Activated naive CD4-positive, alpha-beta T cell treated with anti-CD3 and anti-CD28 coated beads, Interleukin-2, amount 10 ng/mL, durations not matched to agents 7 days and 5 days (primary cell): ENCODE measurements around the gene SLC13A2.

Experiments
- CTCF ChIA-PET: fragments of 350-600 bp; sonication (Branson Sonifier 250); formaldehyde crosslinking; loops from one replicate; lab custom pipeline; 2021; ENCODE audit warnings: antibody characterized with exemption; lab: Charles Lee
- DNase-seq: peaks from one replicate; pipeline ENCODE4 v3.0.0-alpha.2; 2020
- H3K27ac Mint-ChIP-seq: one replicate; pipeline ENCODE4 v1.8.0; 2021; ENCODE audit warnings: mild to moderate bottlenecking, moderate library complexity, mixed read lengths
- H3K27me3 Mint-ChIP-seq: one replicate; pipeline ENCODE4 v1.8.0; 2021; ENCODE audit warnings: mild to moderate bottlenecking, mixed read lengths
- H3K36me3 Mint-ChIP-seq: one replicate; pipeline ENCODE4 v1.8.0; 2021; ENCODE audit warnings: mixed read lengths
- H3K4me1 Mint-ChIP-seq: one replicate; pipeline ENCODE4 v1.8.0; 2021; ENCODE audit warnings: mixed read lengths
- H3K4me3 Mint-ChIP-seq: one replicate; pipeline ENCODE4 v1.8.0; 2021; ENCODE audit warnings: mild to moderate bottlenecking, moderate library complexity, mixed read lengths
- H3K9me3 Mint-ChIP-seq: one replicate; pipeline ENCODE4 v1.8.0; 2021; ENCODE audit warnings: mixed read lengths

The SLC13A2 gene

GRCh38 chr17:28477928-28478327, 4.5 kb downstream of the SLC13A2 start:
- CTCF ChIA-PET: no interaction called here
- no peaks in the 10 kb centered on the region for H3K36me3 Mint-ChIP-seq
- H3K27me3 Mint-ChIP-seq: peaks cover 4% of the 10 kb centered on the region
- H3K27ac Mint-ChIP-seq: no peak overlapping the region
- no peaks in the 10 kb centered on the region for H3K9me3 Mint-ChIP-seq
- peaks cover 17% of the 10 kb centered on the region for H3K4me1 Mint-ChIP-seq
- no peak for DNase-seq
- H3K4me3 Mint-ChIP-seq: no peak overlapping the region

- CTCF ChIA-PET: no interaction called here
- Mint-ChIP-seq H3K4me1 (peaks cover 17% of the 10 kb centered on the region), H3K36me3 (no peaks in the 10 kb centered on the region), H3K4me3 (no peak overlapping the region), H3K9me3 (no peaks in the 10 kb centered on the region), H3K27ac (no peak overlapping the region), H3K27me3 (peaks cover 6% of the 10 kb centered on the region)
- DNase-seq: no peak
These were observed 5.5 kb downstream of the SLC13A2 start for GRCh38 chr17:28478712-28479615.

DNA sequence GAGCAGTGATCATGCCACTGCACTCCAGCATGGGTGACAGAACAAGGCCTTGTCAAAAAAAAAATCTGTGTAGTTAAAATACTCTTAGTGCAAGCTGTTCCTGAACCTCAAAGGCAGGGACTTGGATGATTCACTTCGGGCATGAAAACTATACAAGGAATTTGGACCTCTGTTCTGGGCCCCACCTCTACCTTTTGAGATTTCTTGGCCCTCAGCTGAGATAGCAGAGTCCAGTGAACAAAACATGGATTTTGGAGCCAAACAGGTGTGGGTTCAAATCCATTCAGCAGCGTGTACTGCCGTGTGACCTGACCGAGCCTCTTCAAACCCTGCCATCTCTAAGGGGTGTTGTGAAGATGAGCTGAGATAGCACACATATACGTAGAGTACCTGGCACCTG, 6.8 kb downstream of the SLC13A2 start:
- Mint-ChIP-seq H3K27ac (no peak overlapping the region), H3K4me1 (peaks cover 19% of the 10 kb centered on the region), H3K27me3 (peaks cover 13% of the 10 kb centered on the region), H3K9me3 (no peaks in the 10 kb centered on the region), H3K4me3 (no peak overlapping the region), H3K36me3 (no peaks in the 10 kb centered on the region)
- DNase-seq: no peak
- CTCF ChIA-PET: no interaction called here

- Mint-ChIP-seq H3K4me3 (no peak overlapping the region), H3K36me3 (no peaks in the 10 kb centered on the region), H3K27me3 (peaks cover 13% of the 10 kb centered on the region), H3K4me1 (peaks cover 11% of the 10 kb centered on the region), H3K9me3 (no peaks in the 10 kb centered on the region), H3K27ac (no peak overlapping the region)
- no peak for DNase-seq
- CTCF ChIA-PET: no interaction called here
These were observed 7.5 kb downstream of the SLC13A2 start for GRCh38 chr17:28480799-28481571.

GRCh38 chr17:28482551-28483199, 9.2 kb downstream of the SLC13A2 start:
- no peak for DNase-seq
- CTCF ChIA-PET: interaction anchor here (1.6 kb wide), 1 partner anchor 58 kb away, joined by 4 read pairs; no protein-coding TSS in a partner anchor
- Mint-ChIP-seq H3K36me3 (no peaks in the 10 kb centered on the region), H3K4me3 (no peak overlapping the region), H3K9me3 (no peaks in the 10 kb centered on the region), H3K27ac (no peak overlapping the region), H3K27me3 (peaks cover 13% of the 10 kb centered on the region), H3K4me1 (peaks cover 6% of the 10 kb centered on the region)

DNA sequence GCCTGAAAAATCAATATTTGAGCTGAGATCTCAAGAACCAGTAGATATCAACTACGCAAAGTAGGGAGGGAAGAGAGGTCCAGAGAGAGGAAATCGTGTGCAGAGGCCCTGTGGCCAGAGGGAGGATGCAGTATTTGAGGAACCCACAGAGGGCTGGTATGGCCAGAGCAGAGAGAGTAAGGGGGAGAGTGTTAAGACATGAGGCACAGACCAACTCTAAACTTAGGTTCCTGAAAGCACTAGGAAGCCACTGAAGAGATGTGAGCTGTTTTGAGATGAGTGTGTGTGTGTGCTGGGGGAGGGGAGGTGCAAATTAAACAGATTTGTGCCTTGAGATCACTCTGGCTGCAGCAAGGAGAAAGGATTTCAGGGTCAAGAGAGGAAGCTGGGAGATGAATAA, 10.9 kb downstream of the SLC13A2 start:
- DNase-seq: no peak
- Mint-ChIP-seq H3K36me3 (no peaks in the 10 kb centered on the region), H3K9me3 (no peaks in the 10 kb centered on the region), H3K27me3 (peaks cover 13% of the 10 kb centered on the region), H3K4me1 (peaks cover 6% of the 10 kb centered on the region), H3K4me3 (no peak overlapping the region), H3K27ac (no peak overlapping the region)
- CTCF ChIA-PET: interaction anchor here (1.1 to 1.6 kb wide), 4 partner anchors 9 to 68 kb away, joined by 3 to 7 read pairs (median 4); no protein-coding TSS in a partner anchor

DNA sequence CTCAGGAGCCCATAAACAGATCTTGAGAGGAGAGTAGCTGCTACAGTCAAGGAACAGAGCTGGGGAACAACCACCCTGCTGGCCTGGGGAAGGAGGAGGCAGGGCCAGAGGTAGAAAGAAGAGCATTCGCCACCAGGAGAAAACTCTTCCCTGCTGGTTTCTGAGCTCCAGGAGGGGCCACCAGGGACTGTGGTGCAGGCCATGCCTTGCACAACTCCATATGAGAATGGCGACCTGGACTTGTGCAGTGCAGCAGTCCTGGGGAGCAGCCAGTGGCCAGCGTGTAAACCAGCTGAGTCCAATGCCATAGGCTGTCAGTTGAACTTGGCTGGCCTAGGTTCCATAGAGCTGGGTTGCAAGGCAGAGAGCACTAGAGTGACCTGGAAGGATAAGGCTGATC, 11.6 kb downstream of the SLC13A2 start:
- DNase-seq: no peak
- H3K27me3 Mint-ChIP-seq: peaks cover 13% of the 10 kb centered on the region
- H3K36me3 Mint-ChIP-seq: no peaks in the 10 kb centered on the region
- peaks cover 6% of the 10 kb centered on the region for H3K4me1 Mint-ChIP-seq
- no peak overlapping the region for H3K4me3 Mint-ChIP-seq
- no peaks in the 10 kb centered on the region for H3K9me3 Mint-ChIP-seq
- H3K27ac Mint-ChIP-seq: no peak overlapping the region
- CTCF ChIA-PET: interaction anchor here (1.6 kb wide), 2 partner anchors 8 to 10 kb away, joined by 5 to 7 read pairs; no protein-coding TSS in a partner anchor

- no peak overlapping the region for H3K27ac Mint-ChIP-seq
- H3K27me3 Mint-ChIP-seq: peaks cover 15% of the 10 kb centered on the region
- no peak overlapping the region for H3K4me3 Mint-ChIP-seq
- no peaks in the 10 kb centered on the region for H3K36me3 Mint-ChIP-seq
- no peak for DNase-seq
- CTCF ChIA-PET: interaction anchor here (1.2 kb wide), 1 partner anchor 71 kb away, joined by 3 read pairs; no protein-coding TSS in a partner anchor
- peaks cover 6% of the 10 kb centered on the region for H3K4me1 Mint-ChIP-seq
- H3K9me3 Mint-ChIP-seq: no peaks in the 10 kb centered on the region
These were observed 14.6 kb downstream of the SLC13A2 start for GRCh38 chr17:28487881-28488532.

GRCh38 chr17:28488533-28489276, 15.3 kb downstream of the SLC13A2 start:
- H3K4me1 Mint-ChIP-seq: peaks cover 6% of the 10 kb centered on the region
- CTCF ChIA-PET: no interaction called here
- no peaks in the 10 kb centered on the region for H3K36me3 Mint-ChIP-seq
- no peak overlapping the region for H3K27ac Mint-ChIP-seq
- no peak overlapping the region for H3K4me3 Mint-ChIP-seq
- H3K27me3 Mint-ChIP-seq: peaks cover 21% of the 10 kb centered on the region
- H3K9me3 Mint-ChIP-seq: no peaks in the 10 kb centered on the region
- no peak for DNase-seq

DNA sequence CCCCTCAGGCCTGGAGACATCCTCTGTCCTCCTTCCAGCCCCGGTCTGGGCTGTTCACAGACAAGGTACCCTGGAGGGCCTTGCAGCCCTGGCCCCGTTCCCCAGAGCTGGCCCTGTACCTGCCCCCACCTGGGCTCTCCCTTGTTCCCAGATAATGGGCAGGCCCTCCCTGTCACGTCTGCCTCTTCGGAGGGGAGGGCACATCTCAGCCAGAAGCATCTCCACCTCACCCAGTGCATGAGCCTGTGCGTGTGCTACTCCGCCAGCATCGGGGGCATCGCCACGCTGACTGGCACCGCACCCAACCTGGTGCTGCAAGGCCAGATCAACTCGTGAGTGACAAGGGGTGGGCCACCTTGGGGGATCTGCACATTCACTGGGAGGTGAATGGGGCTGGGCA, 17.8 kb downstream of the SLC13A2 start:
- no peak for DNase-seq
- H3K27me3 Mint-ChIP-seq: peaks cover 25% of the 10 kb centered on the region
- H3K9me3 Mint-ChIP-seq: no peaks in the 10 kb centered on the region
- no peak overlapping the region for H3K27ac Mint-ChIP-seq
- no peaks in the 10 kb centered on the region for H3K4me1 Mint-ChIP-seq
- H3K36me3 Mint-ChIP-seq: no peaks in the 10 kb centered on the region
- CTCF ChIA-PET: interaction anchor here (0.9 to 2.2 kb wide), 2 partner anchors 49 to 121 kb away, joined by 3 to 6 read pairs; no protein-coding TSS in a partner anchor
- no peak overlapping the region for H3K4me3 Mint-ChIP-seq

DNA sequence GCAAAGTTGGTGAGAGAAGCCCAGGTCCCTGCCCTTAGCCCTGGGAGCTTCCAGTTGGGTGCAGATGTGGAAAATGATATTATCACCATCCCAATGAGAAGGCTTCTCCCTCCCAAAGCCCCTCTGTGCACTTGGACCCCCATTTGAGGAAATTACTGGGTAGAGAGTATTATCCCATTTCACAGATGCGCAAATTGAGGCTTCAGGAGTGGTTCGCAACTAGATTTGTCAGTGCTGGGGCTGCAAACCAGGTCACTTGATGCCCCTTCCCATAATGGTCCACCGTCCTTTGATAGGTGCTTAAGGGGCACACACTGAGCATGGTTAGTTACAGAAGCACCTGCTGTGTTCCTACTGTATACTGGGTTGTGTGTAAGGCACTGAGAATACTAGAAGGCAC, 18.4 kb downstream of the SLC13A2 start:
- H3K4me1 Mint-ChIP-seq: no peaks in the 10 kb centered on the region
- H3K4me3 Mint-ChIP-seq: no peak overlapping the region
- CTCF ChIA-PET: interaction anchor here (0.9 to 2.2 kb wide), 5 partner anchors 48 to 121 kb away, joined by 3 to 6 read pairs (median 4); no protein-coding TSS in a partner anchor
- H3K36me3 Mint-ChIP-seq: no peaks in the 10 kb centered on the region
- peaks cover 25% of the 10 kb centered on the region for H3K27me3 Mint-ChIP-seq
- H3K27ac Mint-ChIP-seq: no peak overlapping the region
- H3K9me3 Mint-ChIP-seq: no peaks in the 10 kb centered on the region
- DNase-seq: no peak

DNA sequence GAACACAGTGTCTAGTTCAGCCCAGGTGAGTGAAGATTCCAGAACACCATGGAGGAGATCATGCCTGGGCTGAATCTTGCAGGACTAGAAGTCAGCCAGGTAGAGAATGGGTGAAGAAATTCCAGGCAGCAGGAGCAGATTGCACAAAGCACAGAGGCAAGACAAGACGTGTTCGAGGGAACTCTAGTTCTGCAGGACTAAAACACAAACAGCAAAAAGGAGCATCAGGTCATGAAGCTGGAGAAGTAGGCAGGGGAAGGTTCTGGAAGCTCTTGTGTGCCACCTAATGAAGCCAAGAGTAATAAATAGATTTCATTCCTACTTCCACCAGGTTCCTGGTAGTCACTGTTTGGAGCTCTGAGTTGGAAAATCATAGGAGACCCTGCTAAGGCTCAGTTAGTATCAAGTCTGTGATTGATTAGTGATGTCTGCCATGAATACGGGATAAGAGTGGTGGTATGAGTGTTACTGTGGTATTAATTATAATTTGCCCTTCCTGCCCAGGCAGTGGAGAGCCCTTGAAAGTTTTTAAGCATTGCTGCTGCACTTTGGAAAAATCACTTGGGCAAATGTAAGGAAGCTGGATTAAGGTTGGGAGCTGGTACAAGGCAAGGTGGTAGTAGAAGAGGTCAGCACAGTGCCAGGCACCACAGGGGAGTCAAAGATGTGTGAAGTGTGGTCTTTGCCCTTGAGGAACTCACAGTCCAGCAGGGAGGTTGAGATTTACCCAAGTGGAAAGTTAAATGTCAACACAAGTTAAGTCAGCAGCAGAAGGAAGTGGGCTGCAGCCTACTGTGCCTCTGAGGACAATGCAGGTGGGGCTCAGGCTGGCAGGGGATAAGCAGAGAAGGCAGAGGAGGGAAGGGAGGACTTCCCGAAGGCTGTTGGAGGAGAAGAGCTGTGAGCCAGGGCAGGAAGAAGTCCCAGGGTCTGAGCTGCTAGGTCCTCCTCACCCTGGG, 19.2 kb downstream of the SLC13A2 start:
- Mint-ChIP-seq H3K4me3 (no peak overlapping the region), H3K27ac (no peak overlapping the region), H3K36me3 (no peaks in the 10 kb centered on the region), H3K4me1 (no peaks in the 10 kb centered on the region), H3K9me3 (no peaks in the 10 kb centered on the region), H3K27me3 (peaks cover 25% of the 10 kb centered on the region)
- CTCF ChIA-PET: interaction anchor here (0.6 to 2.2 kb wide), 6 partner anchors 8 to 120 kb away, joined by 3 to 6 read pairs (median 4); no protein-coding TSS in a partner anchor
- no peak for DNase-seq
